Measurements from ENCODE around the gene SGPP1.
"Not testable (repeated sequence)": the region's sequence is repeated elsewhere in the genome, so short reads cannot be mapped to it uniquely, and the experiment has no call there.

SGPP1 gene

GRCh38 chr14:63727736-63728728, at the start of gene SGPP1:
SGPP1 (minus strand) TSS chr14:63728065; CDS start chr14:63727944, 121 bp downstream.
- DNase-seq (ENCODE audit: low spot score) = peak; percentile 93

- no peak for DNase-seq (ENCODE audit: low spot score)
These were observed 49.2 kb upstream of the SGPP1 start for GRCh38 chr14:63777024-63777423.

GRCh38 chr14:63773504-63773903, 45.6 kb upstream of the SGPP1 start:
- no peak for DNase-seq (ENCODE audit: low spot score)

- DNase-seq (ENCODE audit: low spot score) = peak; percentile 33
These were observed 42.4 kb upstream of the SGPP1 start for GRCh38 chr14:63770187-63770807.

GRCh38 chr14:63766611-63767010, 38.7 kb upstream of the SGPP1 start:
- no peak for DNase-seq (ENCODE audit: low spot score)

GRCh38 chr14:63764620-63765139, 36.8 kb upstream of the SGPP1 start:
- DNase-seq (ENCODE audit: low spot score) = no peak

GRCh38 chr14:63764103-63764502, 36.2 kb upstream of the SGPP1 start:
- DNase-seq (ENCODE audit: low spot score) = no peak

- DNase-seq (ENCODE audit: low spot score) = no peak
These were observed 33.7 kb upstream of the SGPP1 start for GRCh38 chr14:63761351-63762117.

- no peak for DNase-seq (ENCODE audit: low spot score)
These were observed 32.1 kb upstream of the SGPP1 start for GRCh38 chr14:63760014-63760413.

GRCh38 chr14:63759456-63759855, 31.6 kb upstream of the SGPP1 start:
- no peak for DNase-seq (ENCODE audit: low spot score)

GRCh38 chr14:63757211-63757610, 29.3 kb upstream of the SGPP1 start:
- DNase-seq (ENCODE audit: low spot score) = no peak

GRCh38 chr14:63752449-63753169, 24.7 kb upstream of the SGPP1 start:
- DNase-seq (ENCODE audit: low spot score) = no peak

GRCh38 chr14:63751076-63751475, 23.2 kb upstream of the SGPP1 start:
- not testable (repeated sequence) for DNase-seq (ENCODE audit: low spot score)

GRCh38 chr14:63747846-63748245, 20.0 kb upstream of the SGPP1 start:
- peak; percentile 68 for DNase-seq (ENCODE audit: low spot score)

- DNase-seq (ENCODE audit: low spot score) = peak; percentile 45
These were observed 18.1 kb upstream of the SGPP1 start for GRCh38 chr14:63745858-63746425.

- DNase-seq (ENCODE audit: low spot score) = no peak
These were observed 17.4 kb upstream of the SGPP1 start for GRCh38 chr14:63745272-63745671.

GRCh38 chr14:63737582-63738006, 9.7 kb upstream of the SGPP1 start:
- no peak for DNase-seq (ENCODE audit: low spot score)

GRCh38 chr14:63735720-63736119, 7.9 kb upstream of the SGPP1 start:
- no peak for DNase-seq (ENCODE audit: low spot score)

- no peak for DNase-seq (ENCODE audit: low spot score)
These were observed 2.8 kb upstream of the SGPP1 start for GRCh38 chr14:63730659-63731058.

GRCh38 chr14:63727231-63727735, 582 bp downstream of the SGPP1 start:
- DNase-seq (ENCODE audit: low spot score) = no peak

GRCh38 chr14:63726499-63726898, 1.4 kb downstream of the SGPP1 start:
- no peak for DNase-seq (ENCODE audit: low spot score)
